NK-92 (cell line): Measurements from ENCODE around the gene FBXL22.

Experiments used
- DNase-seq: peaks from one replicate; lab custom pipeline; 2025; ENCODE audit not compliant: unreplicated experiment; lab: John Stamatoyannopoulos, UW

Gene FBXL22

GRCh38 chr15:63597038-63597790 is at the start of gene FBXL22:
Gene FBXL22 (plus strand): TSS chr15:63597387. CDS start chr15:63597393, 6 bp downstream.
- DNase-seq = no peak

GRCh38 chr15:63551400-63551799 is 45.8 kb upstream of the FBXL22 start:
- DNase-seq = no peak

GRCh38 chr15:63553388-63553791 is 43.8 kb upstream of the FBXL22 start:
- no peak for DNase-seq

GRCh38 chr15:63554337-63554927 is 42.8 kb upstream of the FBXL22 start:
- no peak for DNase-seq

GRCh38 chr15:63555507-63555906 is 41.7 kb upstream of the FBXL22 start:
- DNase-seq = no peak

GRCh38 chr15:63556246-63556645 is 40.9 kb upstream of the FBXL22 start:
- DNase-seq = no peak

- DNase-seq = no peak
These were observed 40.5 kb upstream of the FBXL22 start for GRCh38 chr15:63556736-63557135.

- DNase-seq = no peak
These were observed 37.4 kb upstream of the FBXL22 start for GRCh38 chr15:63559753-63560152.

GRCh38 chr15:63560741-63561448 is 36.3 kb upstream of the FBXL22 start:
- DNase-seq = no peak

GRCh38 chr15:63564093-63564492 is 33.1 kb upstream of the FBXL22 start:
- DNase-seq = no peak

GRCh38 chr15:63565536-63566186 is 31.5 kb upstream of the FBXL22 start:
- no peak for DNase-seq

GRCh38 chr15:63572749-63573464 is 24.3 kb upstream of the FBXL22 start:
- no peak for DNase-seq

- no peak for DNase-seq
These were observed 23.7 kb upstream of the FBXL22 start for GRCh38 chr15:63573533-63573932.

GRCh38 chr15:63575312-63575711 is 21.9 kb upstream of the FBXL22 start:
- no peak for DNase-seq

- DNase-seq = no peak
These were observed 20.7 kb upstream of the FBXL22 start for GRCh38 chr15:63576441-63576840.

GRCh38 chr15:63582179-63582578 is 15.0 kb upstream of the FBXL22 start:
- DNase-seq = no peak

GRCh38 chr15:63582718-63583426 is 14.3 kb upstream of the FBXL22 start:
- no peak for DNase-seq

GRCh38 chr15:63586790-63587189 is 10.4 kb upstream of the FBXL22 start:
- DNase-seq = no peak

GRCh38 chr15:63587527-63587926 is 9.7 kb upstream of the FBXL22 start:
- no peak for DNase-seq

- no peak for DNase-seq
These were observed 8.4 kb upstream of the FBXL22 start for GRCh38 chr15:63588826-63589225.
